ENCODE data around the gene LIF.

DNA sequence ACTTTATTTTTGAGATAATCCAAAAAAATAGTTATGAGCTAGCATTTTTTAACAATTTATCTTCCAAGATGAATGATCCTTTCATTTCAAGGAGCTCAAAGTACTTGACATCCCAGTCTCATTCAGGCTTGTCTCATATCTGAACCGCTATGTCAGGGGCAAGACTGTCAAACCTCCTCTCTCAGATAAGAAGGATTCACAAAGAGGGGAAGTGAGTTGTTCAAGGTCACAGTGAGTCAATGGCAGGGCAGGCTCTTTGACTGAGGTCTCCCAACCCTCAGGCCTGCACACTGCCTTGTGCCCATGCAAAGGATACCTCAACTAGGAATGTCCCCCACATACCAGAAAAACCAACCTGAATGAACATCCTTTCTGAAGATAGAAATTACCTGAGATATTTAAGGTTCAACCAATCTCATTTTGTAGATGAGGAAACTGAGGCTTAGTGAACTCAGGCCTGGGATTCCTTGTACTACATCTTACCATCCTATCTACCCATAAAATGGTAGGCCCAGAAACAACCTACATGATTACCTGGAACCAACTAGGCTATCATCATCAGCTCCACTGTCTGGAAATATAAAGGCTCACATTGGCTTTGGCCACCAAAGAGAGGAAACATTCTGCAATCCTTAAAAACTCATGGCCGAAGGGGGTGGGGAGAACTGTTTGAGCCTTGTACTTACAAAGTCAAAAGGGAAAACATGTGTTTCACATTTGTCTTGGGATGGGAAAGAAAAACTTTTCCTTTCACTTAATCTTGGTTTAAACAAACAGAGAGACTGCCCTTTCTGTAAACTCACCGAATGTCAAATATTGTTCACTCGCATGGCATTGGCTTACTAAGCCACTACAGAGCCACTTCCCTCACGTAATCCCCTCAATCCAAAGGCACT, 51.1 kb downstream of the LIF start:
- no peak for TF ChIP-seq CTCF (conservative IDR thresholded peaks at IDR 0.05; ENCODE audit: low read length)
- TF ChIP-seq EZH2phosphoT487 (IDR thresholded peaks at IDR 0.05; ENCODE audit: borderline replicate concordance): no peak
